K562 (cell line): ENCODE results near the gene AKT1. TPM values are rescaled to one million over a fixed set of nuclear protein-coding genes. Genes with fewer than 3 reads are reported as not detected.
A peak's percentile ranks its signal among the peaks of the same experiment; 100 is the strongest.

Experiments used
- ATAC-seq: fragments of 200-7000 bp; cut with Tn5 transposase; 3 replicates; pipeline ENCODE4 v1.9.1; 2020; ENCODE audit warnings: moderate library complexity
- BruUV-seq: library from RNA; stranded (reverse); fragments of 400-500 nt; replicated peaks from 2 replicates; lab custom pipeline; 2021; lab: Mats Ljungman, UMichigan
- CTCF ChIA-PET: fragments of 300-600 bp; formaldehyde crosslinking; extraction: SDS; loops from one replicate; lab custom pipeline; 2021; ENCODE audit warnings: low intra/inter-chr PET ratio; lab: Yijun Ruan, JAX
- POLR2A ChIA-PET: fragments of 300-600, 350-650 bp; sonication (Branson Sonifier 250); formaldehyde crosslinking; extraction: SDS; loops from one replicate; lab custom pipeline; 2021; ENCODE audit warnings: antibody characterized with exemption, inconsistent platforms; lab: Yijun Ruan, JAX
- DNase-seq, 4 experiments: peaks; one replicate each; pipeline versions ENCODE4 v3.0.0 to v3.0.0-alpha.2; 2011 to 2018; ENCODE audit warnings: low spot score in 3 of 4, mixed read lengths in 3 of 4; ENCODE audit errors: extremely low read depth in 1 of 4
- FAIRE-seq: peaks from 2 replicates; lab custom pipeline; 2011; peaks lifted over from hg19 to GRCh38; lab: Jason Lieb, UNC
- H2AFZ ChIP-seq: 2 replicates; pipeline ENCODE4 v1.6.0; 2011; ENCODE audit warnings: low read depth, low read length, control low read depth, inconsistent platforms
- H3K27ac ChIP-seq: fragments of 200-600 bp; 3 replicates; pipeline ENCODE4 v1.8.0; 2011; ENCODE audit warnings: low read depth, mild to moderate bottlenecking, control low read depth, inconsistent platforms, low read length, moderate library complexity, mixed read lengths; ENCODE audit errors: extremely low read depth
- H3K27me3 ChIP-seq, 2 experiments: fragments of 300-600 bp in 1 of 2; 2 replicates in 1 of 2; 3 replicates in 1 of 2; pipeline versions ENCODE4 v1.6.0 to v1.8.0; 2011; ENCODE audit warnings: inconsistent platforms in 2 of 2, low read length in 2 of 2, mild to moderate bottlenecking in 1 of 2, mixed read lengths in 1 of 2, moderate library complexity in 1 of 2; ENCODE audit not compliant: control insufficient read depth in 2 of 2, insufficient read depth in 2 of 2
- H3K36me3 ChIP-seq: fragments of 300-600 bp; 3 replicates; pipeline ENCODE4 v1.8.0; 2011; ENCODE audit warnings: mild to moderate bottlenecking, low read length, inconsistent platforms; ENCODE audit not compliant: control insufficient read depth, insufficient read depth
- H3K4me1 ChIP-seq, 2 experiments: fragments of 200-600 bp in 1 of 2; replicated peaks in 1 of 2; 2 replicates in 1 of 2; 3 replicates in 1 of 2; pipeline versions ENCODE4 v1.5.1 to v1.8.0; 2011; ENCODE audit warnings: inconsistent platforms in 2 of 2, low read length in 2 of 2, mild to moderate bottlenecking in 1 of 2, mixed read lengths in 1 of 2, moderate library complexity in 1 of 2; ENCODE audit not compliant: control insufficient read depth in 2 of 2, insufficient read depth in 2 of 2
- H3K4me2 ChIP-seq: 2 replicates; pipeline ENCODE4 v1.6.1; 2011; ENCODE audit warnings: low read length, control low read depth, inconsistent platforms, mixed read lengths; ENCODE audit not compliant: insufficient read depth
- H3K4me3 ChIP-seq: fragments of 200-600 bp; sonication (generic), shearing (Covaris generic); 2 replicates; pipeline ENCODE4 v1.5.1; 2016; ENCODE audit warnings: control low read depth, inconsistent platforms
- H3K79me2 ChIP-seq: fragments of 200-600 bp; 3 replicates; pipeline ENCODE4 v1.8.0; 2011; ENCODE audit warnings: low read length, inconsistent platforms; ENCODE audit not compliant: control insufficient read depth, insufficient read depth
- H3K9ac ChIP-seq, 2 experiments: 2 replicates each; pipeline versions ENCODE4 v1.6.0 to v1.6.1; 2011; ENCODE audit warnings: low read depth in 2 of 2, low read length in 2 of 2, control low read depth in 1 of 2, inconsistent platforms in 1 of 2, mild to moderate bottlenecking in 1 of 2, mixed read lengths in 1 of 2; ENCODE audit not compliant: insufficient read depth in 1 of 2
- H3K9me1 ChIP-seq: one replicate; pipeline ENCODE4 v1.6.0; 2011; ENCODE audit warnings: inconsistent platforms, mild to moderate bottlenecking, low read length, moderate library complexity; ENCODE audit not compliant: control insufficient read depth, insufficient read depth
- H3K9me3 ChIP-seq: replicated peaks from 2 replicates; pipeline ENCODE4 v1.5.1; 2011; ENCODE audit warnings: low read depth, low read length, inconsistent platforms; ENCODE audit not compliant: control insufficient read depth, insufficient read depth
- H4K20me1 ChIP-seq: replicated peaks from 2 replicates; pipeline ENCODE4 v1.6.1; 2011; ENCODE audit warnings: low read length, inconsistent platforms, mixed read lengths; ENCODE audit not compliant: control insufficient read depth, insufficient read depth
- CBFA2T2 ChIP-seq: fragments of 450-650 bp; conservative IDR thresholded peaks from 2 replicates; pipeline ENCODE4 v1.6.1; 2017; ENCODE audit warnings: mild to moderate bottlenecking
- HNRNPUL1 ChIP-seq: fragments of 200-400 bp; formaldehyde crosslinking; IDR thresholded peaks from 2 replicates; pipeline ENCODE4 v1.6.1; 2017; ENCODE audit warnings: low read length
- MAX ChIP-seq: sonication (generic); formaldehyde crosslinking; IDR thresholded peaks from 2 replicates; pipeline ENCODE4 v1.9.0; 2022; ENCODE audit warnings: mild to moderate bottlenecking, missing genetic modification reagents
- MEF2A ChIP-seq: IDR thresholded peaks from 2 replicates; pipeline ENCODE4 v1.6.1; 2011; ENCODE audit warnings: low read depth, mild to moderate bottlenecking, low read length, moderate library complexity; ENCODE audit not compliant: control insufficient read depth
- NR2C1 ChIP-seq, 2 experiments: fragments of 450-650 bp; IDR thresholded peaks; 2 replicates each; pipeline ENCODE4 v1.6.1; 2017; ENCODE audit warnings: mild to moderate bottlenecking in 2 of 2, antibody characterized with exemption in 1 of 2, inconsistent platforms in 1 of 2, missing compliant biosample characterization in 1 of 2, missing genetic modification characterization in 1 of 2
- SFPQ ChIP-seq: fragments of 200-400 bp; formaldehyde crosslinking; IDR thresholded peaks from 2 replicates; pipeline ENCODE4 v1.6.1; 2017; ENCODE audit warnings: mild to moderate bottlenecking, low read depth, low read length, moderate library complexity
- THRAP3 ChIP-seq: fragments of 450-650 bp; IDR thresholded peaks from 2 replicates; pipeline ENCODE4 v1.6.1; 2016; ENCODE audit warnings: mild to moderate bottlenecking, inconsistent platforms, borderline replicate concordance
- ZNF561 ChIP-seq: fragments of 450-650 bp; formaldehyde crosslinking; conservative IDR thresholded peaks from 2 replicates; pipeline ENCODE4 v1.4.0; 2020; ENCODE audit warnings: mild to moderate bottlenecking, moderate library complexity
- ZNF695 ChIP-seq: fragments of 450-650 bp; formaldehyde crosslinking; IDR thresholded peaks from 2 replicates; pipeline ENCODE4 v1.4.0; 2020; ENCODE audit warnings: mild to moderate bottlenecking, moderate library complexity
- WGBS: fragments of 100-300 bp; shearing (Covaris generic); methylation state at CpG from one replicate; pipeline ENCODE4 v1.1.6; 2016; ENCODE audit warnings: low coverage, mixed read lengths; ENCODE audit not compliant: insufficient coverage; ENCODE audit errors: missing lambda C conversion rate; 5-methylcytosine and 5-hydroxymethylcytosine counted together
- in situ Hi-C: fragments of 300-500 bp; cut with MboI; formaldehyde crosslinking; loops from 4 replicates; pipeline ENCODE4 v1.15.0; 2018; ENCODE audit warnings: inconsistent platforms, mixed read lengths
- intact Hi-C: fragments of 100-400 bp; cut with micrococcal nuclease; formaldehyde crosslinking; loops from 2 replicates; pipeline ENCODE4 v1.14.2; 2022
- polyA plus RNA-seq, 8 experiments: library from polyadenylated mRNA; depleted of rRNA in 4 of 8; stranded (reverse) in 5 of 8; unstranded in 3 of 8; fragments of >200 nt; fragmentation: Nextera tagmentation in 2 of 8; fragmentation: Illumina TruSeq in 1 of 8; extraction: Ambion mirVana in 2 of 8; extraction: Trizol in 1 of 8; gene quantifications; 2 replicates each; pipeline versions ENCODE4 v1.2.1 to v1.2.3, GENCODE V29; 2011 to 2014; ENCODE audit warnings: inconsistent platforms in 1 of 8, missing spikeins in 1 of 8
- total RNA-seq, 7 experiments: library from RNA; depleted of rRNA in 6 of 7; stranded (reverse); fragments of >200 nt in 6 of 7; fragmentation: Illumina TruSeq in 2 of 7; extraction: Trizol in 2 of 7; gene quantifications; 2 replicates each; pipeline versions ENCODE4 v1.2.1 to v1.2.3, GENCODE V29; 2011 to 2021; ENCODE audit warnings: low replicate concordance in 1 of 7
- TF ChIP-seq, protein P1 (sequence below): fragments of 450-650 bp; formaldehyde crosslinking; IDR thresholded peaks from 2 replicates; pipeline ENCODE4 v1.4.0; 2020; ENCODE audit warnings: mild to moderate bottlenecking, moderate library complexity

The AKT1 gene
- total and polyA plus RNA-seq, 9 of the 15 experiments (the other 6 are each of a cell fraction or from before 2014, with no cell fraction given): 0.49 to 132 (median 75.1) TPM

DNA sequence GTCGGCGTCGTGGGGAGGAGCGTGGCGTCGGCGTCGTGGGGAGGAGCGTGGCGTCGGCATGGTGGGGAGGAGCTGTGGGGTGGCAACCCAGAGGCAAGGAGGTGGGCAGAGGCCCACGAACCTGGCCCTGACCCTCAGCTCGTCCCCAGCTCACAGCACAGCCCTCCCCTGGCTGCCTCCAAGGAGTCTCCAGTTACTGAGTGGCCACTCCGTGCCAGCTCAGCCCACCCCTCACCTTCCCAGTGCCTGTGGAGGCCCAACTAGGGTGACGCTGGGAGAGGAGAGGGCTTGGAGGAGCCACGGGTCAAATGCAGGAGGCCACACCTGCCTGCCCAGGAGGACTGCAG is 65.7 kb downstream of the AKT1 start:
- no TSS peak for BruUV-seq
- in situ Hi-C loops (no loop called here), intact Hi-C loops (no loop called here)
- no peaks in the 10 kb centered on the region; the same call in 1 of the 2 replicates for H4K20me1 ChIP-seq
- no peaks in the 10 kb centered on the region for H3K36me3 ChIP-seq
- peak; percentile 71 to 84 (median 80) for DNase-seq
- 0% methylated on average over 2 of the region's 16 CpGs for WGBS
- POLR2A ChIA-PET: no interaction called here
- H3K4me1 ChIP-seq: peaks cover 15 to 90% of the 10 kb centered on the region in 2 experiments
- H3K27me3 ChIP-seq: no peaks in the 10 kb centered on the region
- no peak for FAIRE-seq
- peaks cover 10% of the 10 kb centered on the region for H3K79me2 ChIP-seq
- H3K9me1 ChIP-seq: peaks cover 4% of the 10 kb centered on the region
- peak overlapping the region; percentile 91 for H2AFZ ChIP-seq
- H3K27ac ChIP-seq: peak overlapping the region; percentile 85
- CTCF ChIA-PET: no interaction called here
- H3K4me3 ChIP-seq: peak overlapping the region; percentile 40
- peak overlapping the region; percentile 84 for H3K4me2 ChIP-seq
- no peaks in the 10 kb centered on the region for H3K9me3 ChIP-seq
- peak overlapping the region; percentile 79 to 90 for H3K9ac ChIP-seq
- ATAC-seq: peak; percentile 64
- TF ChIP-seq, protein P1, sequence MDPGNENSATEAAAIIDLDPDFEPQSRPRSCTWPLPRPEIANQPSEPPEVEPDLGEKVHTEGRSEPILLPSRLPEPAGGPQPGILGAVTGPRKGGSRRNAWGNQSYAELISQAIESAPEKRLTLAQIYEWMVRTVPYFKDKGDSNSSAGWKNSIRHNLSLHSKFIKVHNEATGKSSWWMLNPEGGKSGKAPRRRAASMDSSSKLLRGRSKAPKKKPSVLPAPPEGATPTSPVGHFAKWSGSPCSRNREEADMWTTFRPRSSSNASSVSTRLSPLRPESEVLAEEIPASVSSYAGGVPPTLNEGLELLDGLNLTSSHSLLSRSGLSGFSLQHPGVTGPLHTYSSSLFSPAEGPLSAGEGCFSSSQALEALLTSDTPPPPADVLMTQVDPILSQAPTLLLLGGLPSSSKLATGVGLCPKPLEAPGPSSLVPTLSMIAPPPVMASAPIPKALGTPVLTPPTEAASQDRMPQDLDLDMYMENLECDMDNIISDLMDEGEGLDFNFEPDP (CRISPR knock-in tag): no peak
- TF ChIP-seq NR2C1 (IDR thresholded peaks at IDR 0.05) (no peak), NR2C1 (tag; IDR thresholded peaks at IDR 0.05) (no peak), CBFA2T2 (no peak), HNRNPUL1 (no peak), MAX (no peak; the same call in 1 of the 2 replicates), THRAP3 (no peak), MEF2A (no peak), ZNF561 (no peak), ZNF695 (CRISPR knock-in tag) (no peak), SFPQ (no peak)
